GDM1 (cell line): ENCODE results near the gene ABCA7.

Source experiments
- DNase-seq: peaks from one replicate; lab custom pipeline; 2025; lab: John Stamatoyannopoulos, UW

ABCA7 gene

GRCh38 chr19:1002600-1002999, 37.3 kb upstream of the ABCA7 start:
- no peak for DNase-seq

GRCh38 chr19:1003283-1003682, 36.6 kb upstream of the ABCA7 start:
- DNase-seq, result no peak

GRCh38 chr19:1004204-1004802, 35.6 kb upstream of the ABCA7 start:
- no peak for DNase-seq

GRCh38 chr19:1004803-1005664, 34.9 kb upstream of the ABCA7 start:
- DNase-seq, result no peak

GRCh38 chr19:1006711-1007398, 33.1 kb upstream of the ABCA7 start:
- no peak for DNase-seq

GRCh38 chr19:1007399-1008251, 32.3 kb upstream of the ABCA7 start:
- DNase-seq, result no peak

- no peak for DNase-seq
These were observed 31.5 kb upstream of the ABCA7 start for GRCh38 chr19:1008268-1009040.

- no peak for DNase-seq
These were observed 30.6 kb upstream of the ABCA7 start for GRCh38 chr19:1009041-1009980.

- no peak for DNase-seq
These were observed 29.8 kb upstream of the ABCA7 start for GRCh38 chr19:1009981-1010538.

GRCh38 chr19:1010586-1011510, 29.1 kb upstream of the ABCA7 start:
- DNase-seq, result no peak

GRCh38 chr19:1011831-1012333, 28.0 kb upstream of the ABCA7 start:
- DNase-seq, result no peak

- no peak for DNase-seq
These were observed 27.6 kb upstream of the ABCA7 start for GRCh38 chr19:1012334-1012733.

- DNase-seq, result no peak
These were observed 26.7 kb upstream of the ABCA7 start for GRCh38 chr19:1013218-1013617.

- DNase-seq, result no peak
These were observed 25.5 kb upstream of the ABCA7 start for GRCh38 chr19:1014161-1015060.

GRCh38 chr19:1015061-1015781, 24.7 kb upstream of the ABCA7 start:
- no peak for DNase-seq

GRCh38 chr19:1015782-1016646, 23.9 kb upstream of the ABCA7 start:
- DNase-seq, result no peak
